SU-DHL-6 (cell line): ENCODE results near the gene ZNF616.
"Not testable (repeated sequence)": the region's sequence is repeated elsewhere in the genome, so short reads cannot be mapped to it uniquely, and the experiment has no call there.

Source experiments
- H2AFZ ChIP-seq: fragments of 200-600 bp; sonication (generic); 2 replicates; pipeline ENCODE4 v1.6.1; 2014; ENCODE audit warnings: low read depth, mild to moderate bottlenecking, moderate library complexity, mixed read lengths, antibody characterized with exemption, low read length; ENCODE audit not compliant: severe bottlenecking
- H3F3A ChIP-seq: fragments of 200-600 bp; shearing (Covaris generic); 2 replicates; pipeline ENCODE4 v1.6.0; 2016; ENCODE audit warnings: antibody characterized with exemption, mild to moderate bottlenecking; ENCODE audit not compliant: insufficient read depth
- H3K27ac ChIP-seq: fragments of 200-600 bp; sonication (generic); 2 replicates; pipeline ENCODE4 v1.5.1; 2016; ENCODE audit warnings: low read depth, mild to moderate bottlenecking, low read length, moderate library complexity, mixed read lengths
- H3K27me3 ChIP-seq: fragments of 200-600 bp; sonication (generic), shearing (Covaris generic); 2 replicates; pipeline ENCODE4 v1.6.0; 2014; ENCODE audit warnings: mild to moderate bottlenecking, low read length
- H3K36me3 ChIP-seq: fragments of 200-600 bp; sonication (generic); 2 replicates; pipeline ENCODE4 v1.6.1; 2014; ENCODE audit warnings: mild to moderate bottlenecking, low read length, mixed read lengths
- H3K4me2 ChIP-seq: fragments of 300-600, 200-600 bp; shearing (Covaris generic), sonication (generic); 2 replicates; pipeline ENCODE4 v1.6.0; 2014; ENCODE audit warnings: low read length, low read depth, mild to moderate bottlenecking; ENCODE audit not compliant: poor library complexity, severe bottlenecking
- H3K4me3 ChIP-seq: fragments of 200-600 bp; sonication (generic); 2 replicates; pipeline ENCODE4 v1.5.1; 2014; ENCODE audit warnings: antibody characterized with exemption, low read length, mild to moderate bottlenecking, mixed read lengths; ENCODE audit not compliant: insufficient read depth, poor library complexity, severe bottlenecking
- H3K79me2 ChIP-seq: fragments of 200-600 bp; sonication (generic); 2 replicates; pipeline ENCODE4 v1.6.1; 2014; ENCODE audit warnings: mild to moderate bottlenecking, low read length, moderate library complexity; ENCODE audit not compliant: insufficient read depth
- H3K9ac ChIP-seq: fragments of 200-600 bp; sonication (generic); 2 replicates; pipeline ENCODE4 v1.7.0; 2014; ENCODE audit warnings: mild to moderate bottlenecking, low read length
- H3K9me2 ChIP-seq: fragments of 200-600 bp; sonication (generic); replicated peaks from 2 replicates; pipeline ENCODE4 v1.6.1; 2014; ENCODE audit warnings: low read length; ENCODE audit not compliant: insufficient read depth
- H3K9me3 ChIP-seq: fragments of 200-600 bp; sonication (generic); 2 replicates; pipeline ENCODE4 v1.6.1; 2014; ENCODE audit warnings: low read length, mixed read lengths; ENCODE audit not compliant: insufficient read depth
- H4K20me1 ChIP-seq: fragments of 200-600 bp; sonication (generic); 2 replicates; pipeline ENCODE4 v1.6.1; 2014; ENCODE audit warnings: low read depth, mild to moderate bottlenecking, antibody characterized with exemption, low read length, moderate library complexity, mixed read lengths
- EZH2phosphoT487 ChIP-seq: fragments of 200-600 bp; sonication (generic), shearing (Covaris generic); conservative IDR thresholded peaks from 2 replicates; pipeline ENCODE4 v1.6.1; 2018; ENCODE audit warnings: mild to moderate bottlenecking, antibody characterized with exemption, low read length, moderate library complexity, mixed read lengths
- TF ChIP-seq, protein P1 (sequence below): fragments of 200-600 bp; sonication (generic); IDR thresholded peaks from one replicate; pipeline ENCODE4 v1.5.1; 2017; ENCODE audit warnings: antibody characterized with exemption, mild to moderate bottlenecking, low read length, moderate library complexity; ENCODE audit not compliant: insufficient read depth, poor library complexity, severe bottlenecking

Gene ZNF616

DNA sequence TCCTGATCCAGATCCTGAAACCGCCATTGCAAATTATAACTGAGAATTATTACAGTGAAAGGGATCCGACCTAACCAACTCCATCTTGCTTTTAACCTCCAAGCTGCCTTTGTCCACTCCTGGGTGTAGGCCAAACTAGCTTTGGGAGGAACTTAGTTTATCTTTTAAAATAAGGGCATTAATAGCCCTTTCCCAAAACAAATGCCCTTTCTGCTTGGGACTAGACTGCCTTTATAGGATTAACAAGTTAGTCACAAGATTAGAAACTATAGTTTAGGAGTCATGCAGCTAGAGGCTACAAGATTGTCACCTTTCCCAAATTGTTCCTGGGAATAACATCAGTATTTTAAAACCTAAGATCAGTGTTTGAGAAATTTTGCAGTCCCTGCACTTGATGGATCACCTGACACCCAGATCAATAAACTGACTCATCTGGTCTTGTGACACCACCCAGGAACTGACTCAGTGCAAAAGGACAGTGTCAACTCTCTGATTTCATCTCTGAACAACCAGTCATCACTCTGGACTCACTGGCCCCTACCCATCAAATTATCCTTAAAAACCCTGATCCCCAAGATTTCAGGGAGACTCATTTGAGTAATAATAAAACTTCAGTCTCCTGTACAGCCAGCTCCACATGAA is 40.1 kb downstream of the ZNF616 start:
- no peaks in the 10 kb centered on the region for H3F3A ChIP-seq
- H3K9me2 ChIP-seq: no peaks in the 10 kb centered on the region
- no peaks in the 10 kb centered on the region for H3K27me3 ChIP-seq
- H3K4me2 ChIP-seq: no peak overlapping the region
- no peaks in the 10 kb centered on the region for H3K36me3 ChIP-seq
- no peak overlapping the region for H3K27ac ChIP-seq
- no peak overlapping the region for H3K4me3 ChIP-seq
- peaks cover 14% of the 10 kb centered on the region; the same call in 1 of the 2 replicates for H3K9me3 ChIP-seq
- H2AFZ ChIP-seq: no peak overlapping the region
- H3K9ac ChIP-seq: no peak overlapping the region
- H3K79me2 ChIP-seq: no peaks in the 10 kb centered on the region
- no peaks in the 10 kb centered on the region for H4K20me1 ChIP-seq
- no peak for TF ChIP-seq EZH2phosphoT487
- TF ChIP-seq, protein P1, sequence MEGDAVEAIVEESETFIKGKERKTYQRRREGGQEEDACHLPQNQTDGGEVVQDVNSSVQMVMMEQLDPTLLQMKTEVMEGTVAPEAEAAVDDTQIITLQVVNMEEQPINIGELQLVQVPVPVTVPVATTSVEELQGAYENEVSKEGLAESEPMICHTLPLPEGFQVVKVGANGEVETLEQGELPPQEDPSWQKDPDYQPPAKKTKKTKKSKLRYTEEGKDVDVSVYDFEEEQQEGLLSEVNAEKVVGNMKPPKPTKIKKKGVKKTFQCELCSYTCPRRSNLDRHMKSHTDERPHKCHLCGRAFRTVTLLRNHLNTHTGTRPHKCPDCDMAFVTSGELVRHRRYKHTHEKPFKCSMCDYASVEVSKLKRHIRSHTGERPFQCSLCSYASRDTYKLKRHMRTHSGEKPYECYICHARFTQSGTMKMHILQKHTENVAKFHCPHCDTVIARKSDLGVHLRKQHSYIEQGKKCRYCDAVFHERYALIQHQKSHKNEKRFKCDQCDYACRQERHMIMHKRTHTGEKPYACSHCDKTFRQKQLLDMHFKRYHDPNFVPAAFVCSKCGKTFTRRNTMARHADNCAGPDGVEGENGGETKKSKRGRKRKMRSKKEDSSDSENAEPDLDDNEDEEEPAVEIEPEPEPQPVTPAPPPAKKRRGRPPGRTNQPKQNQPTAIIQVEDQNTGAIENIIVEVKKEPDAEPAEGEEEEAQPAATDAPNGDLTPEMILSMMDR: no peak

DNA sequence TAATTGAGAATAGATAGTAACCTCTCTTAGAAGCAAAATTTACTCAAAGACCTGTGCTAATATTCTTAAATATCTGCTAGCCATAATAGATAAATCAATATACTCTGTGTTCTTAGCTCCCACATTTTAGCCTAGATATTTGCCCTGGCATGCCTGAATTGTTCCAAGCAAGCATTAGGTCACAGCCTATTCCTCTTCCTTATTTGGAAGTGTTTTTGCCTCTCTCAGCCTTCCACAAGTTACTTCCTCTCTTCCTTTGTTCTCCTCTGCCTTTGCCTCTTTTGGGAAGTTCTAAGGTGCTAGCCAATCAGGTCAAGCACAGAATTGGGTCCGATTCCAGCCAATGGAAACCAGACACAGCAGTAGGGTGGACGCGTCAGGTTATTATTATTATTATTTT is 43.3 kb downstream of the ZNF616 start:
- not testable (repeated sequence) for H3K4me3 ChIP-seq, H3K4me2 ChIP-seq, H3K79me2 ChIP-seq, H3K27me3 ChIP-seq, H3K9ac ChIP-seq, H2AFZ ChIP-seq, H3K36me3 ChIP-seq, H4K20me1 ChIP-seq, H3K9me3 ChIP-seq, H3K27ac ChIP-seq, H3K9me2 ChIP-seq, H3F3A ChIP-seq

DNA sequence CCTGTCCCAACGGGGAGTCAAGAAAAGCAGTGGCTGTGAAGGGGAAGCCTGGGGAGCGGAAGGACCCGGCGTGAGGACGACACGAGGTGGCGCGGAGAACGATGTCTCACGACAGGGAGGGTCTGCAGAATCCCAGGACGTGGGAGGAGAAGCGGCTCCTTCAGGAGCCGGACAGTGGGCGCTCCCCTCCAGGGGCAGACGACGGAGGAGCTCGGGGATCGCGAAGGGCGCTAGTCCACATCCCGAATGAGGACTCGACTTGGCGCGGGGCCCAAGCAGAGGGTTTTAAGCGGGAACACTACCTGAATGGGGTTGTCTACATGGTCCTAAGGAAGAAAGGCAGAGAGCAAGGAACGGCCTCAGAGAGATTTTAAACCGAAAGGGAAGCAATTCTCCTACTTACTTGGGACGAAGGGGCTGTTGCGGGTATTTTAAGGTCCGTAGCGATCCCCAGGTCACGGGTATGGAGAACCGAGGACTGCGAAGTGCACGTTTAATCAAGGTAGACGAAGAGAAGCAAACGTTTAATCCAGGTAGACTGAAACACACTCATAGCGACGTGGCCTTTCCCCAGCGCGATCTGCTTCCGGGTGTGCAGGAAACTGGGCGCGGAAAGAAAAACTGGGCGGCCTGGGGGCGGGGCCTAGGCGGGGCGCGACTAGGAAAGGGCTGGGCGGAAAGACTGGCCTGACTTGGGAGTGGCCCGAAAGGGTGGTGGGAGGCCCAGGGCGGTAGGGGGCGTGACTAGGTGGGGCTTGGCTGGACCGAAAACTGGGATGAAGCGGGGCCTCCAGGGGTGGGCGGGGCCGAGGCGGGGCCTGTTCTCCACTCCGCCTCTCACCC is 44.3 kb downstream of the ZNF616 start, which contains the start of gene ZNF841:
TSS of gene ZNF841 (minus strand) at position 594 of the 843 bp plus-strand sequence. CDS start 10,964 bp downstream, outside the sequence.
- TF ChIP-seq, protein P1: no peak
- no peak for TF ChIP-seq EZH2phosphoT487
- no peak within 1 kb of the TSS for H3K9ac ChIP-seq
- H3K4me2 ChIP-seq: no peak within 1 kb of the TSS

More for the DNA sequence above, 44.3 kb downstream of the ZNF616 start, which contains the start of gene ZNF841:
- Histone ChIP-seq H3K36me3 (no peaks in the 10 kb centered on the region), H3K9me2 (no peaks in the 10 kb centered on the region), H3K79me2 (no peaks in the 10 kb centered on the region), H2AFZ (no peak within 1 kb of the TSS), H3K27ac (no peak within 1 kb of the TSS), H3F3A (no peaks in the 10 kb centered on the region), H3K9me3 (peaks cover 9% of the 10 kb centered on the region; the same call in 1 of the 2 replicates), H3K27me3 (no peaks in the 10 kb centered on the region), H3K4me3 (no peak within 1 kb of the TSS), H4K20me1 (no peaks in the 10 kb centered on the region)
